A549 (cell line): ENCODE measurements around the gene CREB5. TPM values are rescaled to one million over a fixed set of nuclear protein-coding genes. Genes with fewer than 3 reads are reported as not detected.

Experiments
- ATAC-seq, 2 experiments: fragments of 200-7000 bp in 1 of 2; fragments of >200 bp in 1 of 2; cut with Nextera tagmentation in 1 of 2; cut with Tn5 transposase in 1 of 2; 3 replicates each; pipeline versions ENCODE4 v1.8.0 to v1.9.1; 2018 to 2020; ENCODE audit warnings: mild to moderate bottlenecking in 1 of 2, moderate library complexity in 1 of 2
- CTCF ChIA-PET: fragments of 300-600 bp; sonication (Branson Sonifier 250); formaldehyde crosslinking; extraction: SDS; loops from one replicate; lab custom pipeline; 2021; ENCODE audit warnings: antibody characterized with exemption, inconsistent platforms; lab: Yijun Ruan, JAX
- POLR2A ChIA-PET: fragments of 350-600 bp; formaldehyde crosslinking; extraction: SDS; loops from one replicate; lab custom pipeline; 2021; ENCODE audit warnings: antibody characterized with exemption, inconsistent platforms; lab: Yijun Ruan, JAX
- DNase-seq, 2 experiments: peaks; one replicate each; pipeline versions ENCODE4 v3.0.0 to v3.0.0-alpha.2; 2011 to 2016; ENCODE audit warnings: low read depth in 1 of 2, low spot score in 1 of 2
- FAIRE-seq: peaks from 2 replicates; lab custom pipeline; 2011; peaks lifted over from hg19 to GRCh38; lab: Jason Lieb, UNC
- H3K27ac ChIP-seq, 2 experiments: fragments of >200 bp; sonication (Bioruptor Twin); formaldehyde crosslinking; 3 replicates each; pipeline ENCODE4 v1.5.1; 2016 to 2017
- H3K4me1 ChIP-seq: fragments of >200 bp; sonication (Bioruptor Twin); formaldehyde crosslinking; 3 replicates; pipeline ENCODE4 v1.6.1; 2016
- H3K4me2 ChIP-seq: fragments of >200 bp; sonication (Bioruptor Twin); formaldehyde crosslinking; 3 replicates; pipeline ENCODE4 v1.6.1; 2016
- H3K4me3 ChIP-seq: fragments of >200 bp; sonication (Bioruptor Twin); formaldehyde crosslinking; 3 replicates; pipeline ENCODE4 v1.5.1; 2016
- H3K9me3 ChIP-seq: fragments of >200 bp; sonication (Bioruptor Twin); formaldehyde crosslinking; 3 replicates; pipeline ENCODE4 v1.6.1; 2016
- ATOH8 ChIP-seq: fragments of 250-450 bp; sonication (Bioruptor Pico); IDR thresholded peaks from 2 replicates; pipeline ENCODE4 v1.5.0; 2020; ENCODE audit warnings: low read depth, mild to moderate bottlenecking, moderate library complexity
- BHLHE40 ChIP-seq: IDR thresholded peaks from 2 replicates; pipeline ENCODE4 v1.6.1; 2012; ENCODE audit warnings: low read depth, low read length, inconsistent platforms
- CBX2 ChIP-seq: fragments of 200-600 bp; sonication (generic); IDR thresholded peaks from 2 replicates; pipeline ENCODE4 v1.6.1; 2016; ENCODE audit warnings: low read depth, mild to moderate bottlenecking, borderline replicate concordance
- CEBPB ChIP-seq, 2 experiments: fragments of >200 bp in 1 of 2; sonication (Bioruptor Twin) in 1 of 2; formaldehyde crosslinking in 1 of 2; IDR thresholded peaks; 2 replicates each; pipeline ENCODE4 v1.6.1; 2012 to 2016
- CTCF ChIP-seq: fragments of >200 bp; sonication (Bioruptor Twin); formaldehyde crosslinking; IDR thresholded peaks from 3 replicates; pipeline ENCODE4 v1.5.1; 2016
- EHMT2 ChIP-seq: fragments of 200-600 bp; sonication (generic); IDR thresholded peaks from 2 replicates; pipeline ENCODE4 v1.6.1; 2016; ENCODE audit warnings: antibody characterized with exemption, low read depth, mild to moderate bottlenecking, moderate library complexity
- ELK1 ChIP-seq: fragments of 150-350 bp; IDR thresholded peaks from 2 replicates; pipeline ENCODE4 v1.6.1; 2014; ENCODE audit warnings: low read depth, mild to moderate bottlenecking, low read length
- EP300 ChIP-seq, 2 experiments: fragments of >200 bp; sonication (Bioruptor Twin); formaldehyde crosslinking; IDR thresholded peaks; 2 replicates in 1 of 2; 3 replicates in 1 of 2; pipeline ENCODE4 v1.6.1; 2016 to 2017
- ESRRA ChIP-seq: fragments of 150-350 bp; IDR thresholded peaks from 2 replicates; pipeline ENCODE4 v1.6.1; 2014; ENCODE audit warnings: mild to moderate bottlenecking, low read length, borderline replicate concordance
- FOSB ChIP-seq: fragments of 250-450 bp; sonication (Bioruptor Pico); IDR thresholded peaks from 2 replicates; pipeline ENCODE4 v1.5.0; 2020; ENCODE audit warnings: mild to moderate bottlenecking, moderate library complexity
- FOXS1 ChIP-seq: fragments of 250-450 bp; sonication (Bioruptor Pico); IDR thresholded peaks from 2 replicates; pipeline ENCODE4 v1.5.0; 2020; ENCODE audit warnings: mild to moderate bottlenecking, moderate library complexity
- HEYL ChIP-seq: fragments of 250-450 bp; sonication (Bioruptor Pico); IDR thresholded peaks from 2 replicates; pipeline ENCODE4 v1.8.0; 2021; ENCODE audit warnings: mild to moderate bottlenecking, moderate library complexity
- JUN ChIP-seq, 2 experiments: fragments of >200 bp; sonication (Bioruptor Twin); formaldehyde crosslinking; IDR thresholded peaks; 2 replicates in 1 of 2; 3 replicates in 1 of 2; pipeline ENCODE4 v1.6.1; 2016 to 2017
- MAFK ChIP-seq: fragments of 450-650 bp; IDR thresholded peaks from 2 replicates; pipeline ENCODE4 v1.6.1; 2014; ENCODE audit not compliant: partially characterized antibody
- MYC ChIP-seq: IDR thresholded peaks from 2 replicates; pipeline ENCODE4 v1.6.1; 2012; ENCODE audit warnings: mild to moderate bottlenecking, inconsistent platforms, low read length, improper control_type of control experiment, borderline replicate concordance
- NFE2L2 ChIP-seq: fragments of 150-350 bp; conservative IDR thresholded peaks from 2 replicates; pipeline ENCODE4 v1.6.1; 2014; ENCODE audit warnings: low read length
- PBX3 ChIP-seq: IDR thresholded peaks from 2 replicates; pipeline ENCODE4 v1.6.1; 2012
- POLR2A ChIP-seq: IDR thresholded peaks from 2 replicates; pipeline ENCODE4 v1.6.1; 2012; ENCODE audit warnings: mild to moderate bottlenecking, low read length
- POLR2AphosphoS2 ChIP-seq: conservative IDR thresholded peaks from 2 replicates; pipeline ENCODE4 v1.6.1; 2012; ENCODE audit warnings: low read length, improper control_type of control experiment, inconsistent platforms
- RFX5 ChIP-seq: fragments of 450-650 bp; IDR thresholded peaks from 2 replicates; pipeline ENCODE4 v1.7.1; 2014; ENCODE audit warnings: antibody characterized with exemption, mild to moderate bottlenecking, moderate library complexity
- RNF2 ChIP-seq: fragments of 200-600 bp; sonication (generic); IDR thresholded peaks from 2 replicates; pipeline ENCODE4 v1.6.1; 2016; ENCODE audit warnings: low read depth, mild to moderate bottlenecking, antibody characterized with exemption, moderate library complexity, borderline replicate concordance
- TFCP2L1 ChIP-seq: fragments of 250-450 bp; sonication (Bioruptor Pico); IDR thresholded peaks from 2 replicates; pipeline ENCODE4 v1.5.0; 2021; ENCODE audit warnings: mild to moderate bottlenecking
- TP53 ChIP-seq: fragments of 250-450 bp; sonication (Bioruptor Pico); IDR thresholded peaks from 2 replicates; pipeline ENCODE4 v1.5.0; 2021; ENCODE audit warnings: mild to moderate bottlenecking, moderate library complexity
- WGBS: methylation state at CpG from one replicate; pipeline ENCODE4 v1.1.6; 2017; ENCODE audit errors: missing lambda C conversion rate; 5-methylcytosine and 5-hydroxymethylcytosine counted together
- polyA plus RNA-seq, 4 experiments: library from polyadenylated mRNA; depleted of rRNA in 3 of 4; stranded (reverse); fragments of >200 nt; fragmentation: RNase III in 1 of 4; extraction: RNeasy Plus Mini Kit Qiagen cat#74134 plus additional on column Dnase treatment in 1 of 4; gene quantifications; 2 replicates in 3 of 4; 3 replicates in 1 of 4; pipeline ENCODE4 v1.2.3, GENCODE V29; 2011 to 2017

Gene CREB5
- polyA plus RNA-seq, 2 of the 4 experiments (the other 2 are of a cell fraction): 0.61 to 1.5 TPM

- 28% methylated on average over 4 of the region's 4 CpGs for WGBS
- H3K4me1 ChIP-seq: no peaks in the 10 kb centered on the region
- ATAC-seq: no peak
- CTCF ChIA-PET: no interaction called here
- no peak for DNase-seq
- no peak for FAIRE-seq
- H3K27ac ChIP-seq: no peak overlapping the region
- POLR2A ChIA-PET: no interaction called here
- TF ChIP-seq FOXS1 (CRISPR knock-in tag) (no peak), ATOH8 (CRISPR knock-in tag) (no peak), POLR2AphosphoS2 (no peak), CBX2 (no peak), MYC (no peak), MAFK (no peak)
- H3K9me3 ChIP-seq: no peaks in the 10 kb centered on the region
- no peak overlapping the region for H3K4me3 ChIP-seq
- H3K4me2 ChIP-seq: no peak overlapping the region
These were observed 174.4 kb downstream of the CREB5 start for GRCh38 chr7:28586736-28587135.

- Histone ChIP-seq H3K9me3 (no peaks in the 10 kb centered on the region), H3K4me3 (no peak overlapping the region), H3K27ac (no peak overlapping the region), H3K4me1 (no peaks in the 10 kb centered on the region), H3K4me2 (no peak overlapping the region)
- TF ChIP-seq CEBPB (IDR thresholded peaks at IDR 0.05) (no peak), RFX5 (no peak), ELK1 (no peak), RNF2 (no peak), BHLHE40 (no peak), NFE2L2 (no peak), EP300 (IDR thresholded peaks at IDR 0.05) (no peak), ESRRA (no peak), TFCP2L1 (no peak), TP53 (CRISPR knock-in tag) (no peak), POLR2A (no peak), CTCF (no peak), EHMT2 (no peak), FOSB (CRISPR knock-in tag) (no peak), HEYL (CRISPR knock-in tag) (no peak), JUN (IDR thresholded peaks at IDR 0.05) (no peak), PBX3 (no peak)
- WGBS: 60% methylated on average over 3 of the region's 3 CpGs
- CTCF ChIA-PET: interaction anchor here (0.7 kb wide), 1 partner anchor 34 kb away, joined by 3 read pairs; no protein-coding TSS in a partner anchor
- no peak for DNase-seq
- POLR2A ChIA-PET: no interaction called here
- ATAC-seq: no peak
- FAIRE-seq: no peak
These were observed 174.9 kb downstream of the CREB5 start for GRCh38 chr7:28587211-28587610.
